ENCODE measurements around the gene ZNF546. TPM values are rescaled to one million over a fixed set of nuclear protein-coding genes. Genes with fewer than 3 reads are reported as not detected.

Gene ZNF546
- total RNA-seq, 1 donor from 2014 or later, result 6.9 TPM

- no peak for DNase-seq
- ATAC-seq, result no peak
- intact Hi-C loops (cut with micrococcal nuclease), result no loop called here
Measured at GRCh38 chr19:39974377-39975155, 22.3 kb upstream of the ZNF546 start.

GRCh38 chr19:39982883-39983282 lies 14.0 kb upstream of the ZNF546 start:
- intact Hi-C loops (cut with micrococcal nuclease), result no loop called here
- DNase-seq, result no peak
- ATAC-seq, result no peak

GRCh38 chr19:39983695-39984300 lies 13.1 kb upstream of the ZNF546 start:
- ATAC-seq (no peak), DNase-seq (no peak)
- intact Hi-C loops (cut with micrococcal nuclease), result no loop called here

GRCh38 chr19:39986643-39987042 lies 10.2 kb upstream of the ZNF546 start:
- DNase-seq, result no peak

GRCh38 chr19:39987167-39987566 lies 9.7 kb upstream of the ZNF546 start:
- DNase-seq (no peak), ATAC-seq (no peak)
- intact Hi-C loops (cut with micrococcal nuclease), result no loop called here

More at GRCh38 chr19:39986643-39987042, 10.2 kb upstream of the ZNF546 start:
- no peak for ATAC-seq
- intact Hi-C loops (cut with micrococcal nuclease), result no loop called here

GRCh38 chr19:39987596-39987995 lies 9.3 kb upstream of the ZNF546 start:
- DNase-seq, result no peak
- ATAC-seq, result no peak
- intact Hi-C loops (cut with micrococcal nuclease), result no loop called here

GRCh38 chr19:39993605-39994004 lies 3.3 kb upstream of the ZNF546 start:
- intact Hi-C loops (cut with micrococcal nuclease), result no loop called here
- ATAC-seq (no peak), DNase-seq (no peak)

GRCh38 chr19:39994361-39994760 lies 2.5 kb upstream of the ZNF546 start:
- ATAC-seq, result no peak
- intact Hi-C loops (cut with micrococcal nuclease), result no loop called here

GRCh38 chr19:39995794-39996193 lies 1.1 kb upstream of the ZNF546 start:
- no peak for ATAC-seq
- intact Hi-C loops (cut with micrococcal nuclease), result no loop called here
- DNase-seq, result no peak

More at GRCh38 chr19:39994361-39994760, 2.5 kb upstream of the ZNF546 start:
- DNase-seq, result no peak

GRCh38 chr19:39996218-39996810 lies 546 bp upstream of the ZNF546 start:
- DNase-seq (no peak), ATAC-seq (peak; percentile 53)
- intact Hi-C loops (cut with micrococcal nuclease), result no loop called here

- no peak for DNase-seq
- intact Hi-C loops (cut with micrococcal nuclease), result no loop called here
- peak; percentile 10 for ATAC-seq
Measured at GRCh38 chr19:39997638-39998216, 867 bp downstream of the ZNF546 start.

- intact Hi-C loops (cut with micrococcal nuclease), result no loop called here
- ATAC-seq (no peak), DNase-seq (no peak)
Measured at GRCh38 chr19:39998501-39998900, 1.6 kb downstream of the ZNF546 start.

GRCh38 chr19:40005691-40006272 lies 8.9 kb downstream of the ZNF546 start:
- peak; percentile 76 for ATAC-seq

GRCh38 chr19:40006273-40006691 lies 9.4 kb downstream of the ZNF546 start:
- DNase-seq, result no peak
- intact Hi-C loops (cut with micrococcal nuclease), result no loop called here
- ATAC-seq, result peak; percentile 41

More at GRCh38 chr19:40005691-40006272, 8.9 kb downstream of the ZNF546 start:
- DNase-seq, result no peak
- intact Hi-C loops (cut with micrococcal nuclease), result no loop called here

GRCh38 chr19:40009674-40010073 lies 12.8 kb downstream of the ZNF546 start:
- ATAC-seq (no peak), DNase-seq (no peak)
- intact Hi-C loops (cut with micrococcal nuclease), result no loop called here

- intact Hi-C loops (cut with micrococcal nuclease), result no loop called here
- ATAC-seq (no peak), DNase-seq (no peak)
Measured at GRCh38 chr19:40013991-40014390, 17.1 kb downstream of the ZNF546 start.

- intact Hi-C loops (cut with micrococcal nuclease), result no loop called here
Measured at GRCh38 chr19:40023969-40024368, 27.1 kb downstream of the ZNF546 start.

GRCh38 chr19:40025938-40026596 lies 29.2 kb downstream of the ZNF546 start:
- intact Hi-C loops (cut with micrococcal nuclease), result no loop called here
- ATAC-seq (no peak), DNase-seq (no peak)

More at GRCh38 chr19:40023969-40024368, 27.1 kb downstream of the ZNF546 start:
- ATAC-seq (no peak), DNase-seq (no peak)

- DNase-seq (no peak), ATAC-seq (no peak)
- intact Hi-C loops (cut with micrococcal nuclease), result no loop called here
Measured at GRCh38 chr19:40026597-40026970, 29.7 kb downstream of the ZNF546 start.
